ENCODE data around the gene VIPAS39. TPM values are rescaled to one million over a fixed set of nuclear protein-coding genes. Genes with fewer than 3 reads are reported as not detected.
A peak's percentile ranks its signal among the peaks of the same experiment; 100 is the strongest.

Gene VIPAS39
- total RNA-seq, 1 experiment from 2014 or later, result 30.2 TPM

DNA sequence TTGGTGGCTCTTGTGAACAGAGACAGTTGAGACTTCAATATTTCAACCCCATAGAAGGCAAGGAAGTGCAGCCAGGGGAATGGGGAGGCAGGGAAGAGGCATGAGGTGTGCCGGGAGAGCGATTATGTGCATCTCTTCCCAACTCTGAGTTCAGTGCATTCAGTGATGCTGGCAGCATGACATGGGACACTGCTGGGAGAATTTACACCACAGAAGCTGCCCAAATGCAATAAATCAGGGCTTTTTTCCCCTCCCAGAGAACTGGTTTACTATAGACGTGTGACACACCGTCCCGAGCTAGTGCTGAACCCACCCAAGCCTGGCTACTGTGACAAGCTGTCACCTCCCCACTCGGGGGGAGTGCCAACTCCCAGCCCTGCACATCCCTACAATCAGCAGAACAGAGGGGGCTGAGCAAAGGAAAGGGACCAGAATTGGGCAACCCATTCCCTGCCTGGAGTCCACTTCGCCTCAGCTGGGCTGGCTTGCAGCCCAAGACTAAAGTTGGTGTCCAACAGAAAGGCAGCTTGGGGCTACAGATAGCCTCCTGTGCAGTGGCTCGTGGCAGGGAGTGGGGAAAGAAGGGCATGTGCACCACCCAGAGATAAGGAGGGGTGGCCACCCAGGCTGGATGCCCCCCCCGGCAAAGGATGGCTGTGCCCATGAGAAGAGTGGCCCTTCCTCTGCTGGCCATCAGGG is 17.2 kb upstream of the VIPAS39 start:
- in situ Hi-C loops (cut with HindIII; ENCODE audit: low sequenced_read_pairs), result no loop called here
- no peak for DNase-seq (ENCODE audit: low spot score)

DNA sequence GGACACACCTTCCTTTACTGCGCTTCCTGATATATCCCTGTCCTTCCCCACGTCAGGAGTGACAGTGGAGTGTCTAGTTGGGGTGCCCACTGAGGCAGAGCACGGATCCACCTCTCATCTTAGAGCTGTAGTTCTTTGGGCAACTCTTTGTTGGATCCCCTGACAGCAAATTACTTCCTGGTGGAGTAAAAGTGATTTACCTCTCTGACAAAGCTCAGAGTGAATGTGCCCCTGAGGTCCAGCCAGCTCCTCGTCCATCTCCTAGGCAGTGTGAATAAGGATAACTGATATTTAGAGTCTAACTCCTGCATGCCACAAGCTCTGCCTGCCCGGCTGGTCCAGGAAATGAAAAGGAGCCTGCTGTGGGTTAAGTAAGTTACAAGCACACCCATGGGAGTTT is 16.5 kb upstream of the VIPAS39 start:
- no peak for DNase-seq (ENCODE audit: low spot score)
- in situ Hi-C loops (cut with HindIII; ENCODE audit: low sequenced_read_pairs), result no loop called here

DNA sequence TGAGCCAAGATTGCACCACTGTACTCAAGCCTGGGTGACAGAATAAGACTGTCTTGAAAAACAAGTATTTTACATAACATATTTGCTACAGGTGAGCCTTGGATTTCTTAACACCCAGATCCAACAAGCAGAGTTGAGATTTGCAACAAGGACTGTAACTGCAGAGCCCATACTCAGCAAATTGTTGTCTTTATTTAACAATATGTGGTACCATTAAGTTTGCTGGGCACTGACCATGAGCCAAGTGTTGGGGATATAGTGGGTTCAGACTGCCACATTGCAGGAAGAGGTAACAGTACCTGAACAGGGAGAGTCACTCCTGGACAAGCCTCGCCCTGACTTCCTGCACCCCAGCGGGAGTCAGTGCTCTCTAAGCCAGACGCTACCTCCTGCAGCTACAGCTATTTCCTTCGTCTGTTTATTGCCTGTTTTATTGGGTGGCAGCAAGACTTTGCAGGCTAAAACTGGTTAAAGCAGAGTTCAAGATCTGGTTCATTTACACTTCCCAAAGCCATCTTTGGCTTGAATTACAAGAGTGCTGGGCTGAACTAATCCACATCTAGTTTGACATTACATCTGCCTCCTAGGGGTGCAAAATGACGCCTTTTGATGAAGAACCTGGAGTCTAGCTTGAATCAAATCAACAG is 12.9 kb upstream of the VIPAS39 start:
- no peak for DNase-seq (ENCODE audit: low spot score)
- in situ Hi-C loops (cut with HindIII; ENCODE audit: low sequenced_read_pairs), result no loop called here

DNA sequence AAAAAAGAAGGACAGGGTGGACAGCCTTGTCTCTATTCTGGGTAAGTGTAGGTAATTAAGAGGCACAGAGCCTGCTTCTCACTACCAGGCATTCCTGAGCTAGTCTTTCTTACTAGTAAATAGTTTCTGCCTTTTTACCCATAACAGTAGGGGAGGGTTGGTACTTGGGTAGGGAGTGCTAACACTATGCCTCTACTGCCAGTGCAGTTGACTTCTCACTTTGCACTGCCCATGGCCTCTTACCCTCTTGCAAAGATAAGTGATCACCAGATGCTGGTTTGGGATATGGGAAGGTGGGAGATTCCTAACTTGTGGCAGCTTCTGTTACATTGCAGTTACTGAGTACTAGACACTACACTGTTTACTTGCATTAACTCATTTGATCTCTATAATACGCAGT is 12.1 kb upstream of the VIPAS39 start:
- in situ Hi-C loops (cut with HindIII; ENCODE audit: low sequenced_read_pairs), result no loop called here
- DNase-seq (ENCODE audit: low spot score), result no peak

GRCh38 chr14:77469067-77469505 is 11.7 kb upstream of the VIPAS39 start:
- in situ Hi-C loops (cut with HindIII; ENCODE audit: low sequenced_read_pairs), result no loop called here
- DNase-seq (ENCODE audit: low spot score), result no peak

- in situ Hi-C loops (cut with HindIII; ENCODE audit: low sequenced_read_pairs), result no loop called here
- DNase-seq (ENCODE audit: low spot score), result no peak
These were observed 10.4 kb upstream of the VIPAS39 start for GRCh38 chr14:77467801-77468200.

DNA sequence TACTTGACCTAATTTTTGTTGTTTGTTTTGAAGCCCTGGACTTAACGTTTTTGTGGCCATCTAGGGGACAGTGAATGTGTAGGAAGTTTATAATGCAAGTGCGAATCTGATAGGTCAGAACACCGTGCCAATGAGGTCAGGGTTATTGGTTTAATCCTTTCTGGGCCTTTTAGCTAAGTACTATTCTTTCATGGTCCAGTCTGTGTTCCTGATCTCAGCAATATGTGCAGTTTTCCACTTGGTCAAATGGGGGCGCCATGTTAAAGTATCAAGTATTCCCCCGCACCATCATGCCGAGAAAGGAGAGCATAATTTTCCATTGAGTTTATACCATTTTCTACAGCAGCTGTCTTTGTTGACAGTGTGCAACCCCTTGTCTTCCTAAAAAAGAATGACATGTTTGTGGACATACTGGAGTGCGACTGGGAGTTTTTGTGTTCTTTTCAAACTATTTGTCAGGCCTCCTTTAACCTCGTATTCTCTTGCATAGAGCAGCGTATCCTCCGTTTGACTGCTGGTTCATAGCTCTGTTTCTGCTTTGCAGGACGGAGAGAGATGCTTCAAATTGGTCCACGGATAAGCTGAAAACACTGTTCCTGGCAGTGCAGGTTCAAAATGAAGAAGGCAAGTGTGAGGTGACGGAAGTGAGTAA is 1.8 kb upstream of the VIPAS39 start:
- DNase-seq (ENCODE audit: low spot score), result peak; percentile 47
- in situ Hi-C loops (cut with HindIII; ENCODE audit: low sequenced_read_pairs), result loop anchor here (5.0 kb wide), 1 partner anchor 107 kb away; no protein-coding TSS in a partner anchor

DNA sequence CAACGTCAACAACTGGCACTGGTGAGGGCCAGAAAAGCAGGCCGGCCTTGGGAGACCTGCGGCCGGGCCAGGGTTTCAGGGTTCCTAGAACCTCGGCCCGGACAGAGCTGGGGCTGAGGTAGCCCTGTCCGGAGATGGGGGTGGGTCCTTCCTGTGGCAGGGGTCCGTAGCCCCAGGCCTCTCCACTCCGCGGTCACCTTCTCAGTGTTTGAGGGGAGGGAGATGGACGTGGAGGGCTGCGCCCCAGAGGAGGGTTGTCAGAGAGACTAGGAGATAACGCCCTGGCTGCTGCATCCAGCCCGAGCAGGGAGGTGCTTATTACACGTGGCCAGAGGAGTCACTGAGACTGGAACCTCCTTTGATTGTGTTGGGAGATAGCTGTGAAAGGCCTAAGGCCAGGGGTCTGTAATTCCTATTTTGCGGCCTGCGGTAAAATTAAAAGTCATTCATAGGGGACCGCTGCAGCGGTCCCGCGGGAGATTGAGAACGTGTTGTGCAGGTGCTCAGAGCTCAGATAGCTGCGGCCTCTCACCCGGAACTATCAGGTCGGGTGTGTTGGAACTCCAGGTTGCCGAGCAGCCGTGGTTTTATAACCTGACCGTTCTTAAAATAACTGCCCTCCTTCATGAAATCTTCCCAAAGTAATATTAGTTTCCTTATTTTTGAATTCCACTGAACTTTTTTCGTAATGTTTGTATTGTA is 999 bp upstream of the VIPAS39 start:
- peak; percentile 37 for DNase-seq (ENCODE audit: low spot score)
- in situ Hi-C loops (cut with HindIII; ENCODE audit: low sequenced_read_pairs), result loop anchor here (5.0 kb wide), 1 partner anchor 106 kb away; no protein-coding TSS in a partner anchor

DNA sequence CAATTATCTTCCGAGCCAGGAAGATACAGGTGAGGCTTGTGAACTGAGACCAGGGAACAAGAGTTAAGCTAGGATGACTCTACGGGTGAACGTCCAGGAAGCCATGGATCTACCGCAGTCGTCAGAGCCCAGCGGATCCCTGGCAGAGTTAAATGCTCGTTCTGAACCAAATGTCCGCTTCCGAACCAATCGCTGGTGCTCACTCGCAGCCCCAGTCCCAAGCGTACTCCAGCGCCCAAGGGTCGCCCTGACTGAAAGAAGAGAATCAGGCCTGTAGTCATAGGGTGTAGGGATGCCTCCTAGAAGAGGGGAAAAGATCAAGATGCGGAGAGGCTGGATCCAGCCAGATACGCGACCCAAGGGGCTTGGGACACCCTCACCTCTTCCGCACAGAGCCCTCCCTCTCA is 283 bp downstream of the VIPAS39 start:
- in situ Hi-C loops (cut with HindIII; ENCODE audit: low sequenced_read_pairs), result loop anchor here (5.0 kb wide), 1 partner anchor 105 kb away; no protein-coding TSS in a partner anchor
- DNase-seq (ENCODE audit: low spot score), result no peak

DNA sequence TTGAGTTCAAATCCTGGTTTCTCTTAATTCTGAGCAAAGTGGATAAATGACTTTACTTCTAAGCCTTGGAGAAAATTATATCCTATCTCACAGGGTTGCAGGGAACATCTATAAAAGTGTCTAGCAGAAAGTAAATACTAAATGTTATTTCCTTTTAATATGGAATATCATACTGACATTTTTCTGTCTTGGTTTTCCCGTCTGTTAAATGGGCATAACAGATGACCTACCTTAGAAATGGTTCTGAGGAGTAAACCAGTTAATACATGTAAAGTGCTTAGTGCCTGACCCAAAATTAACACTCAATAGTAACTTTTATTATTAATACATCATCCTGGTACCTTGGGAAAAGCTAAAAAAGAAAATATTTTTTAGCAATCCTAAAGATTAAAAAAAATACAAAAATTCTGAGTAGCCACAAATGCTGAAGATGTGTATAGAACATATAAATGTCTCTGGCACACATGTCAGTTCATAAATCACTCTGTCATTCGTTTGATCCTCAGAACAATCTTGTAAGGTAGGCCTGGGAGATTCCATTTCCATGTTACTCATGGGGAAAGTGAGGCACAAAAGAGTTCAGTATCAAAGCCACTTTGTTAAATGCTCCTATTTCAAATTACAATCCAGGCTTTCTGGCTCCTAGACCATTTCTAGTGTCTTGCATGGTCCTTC is 1.3 kb downstream of the VIPAS39 start:
- in situ Hi-C loops (cut with HindIII; ENCODE audit: low sequenced_read_pairs), result loop anchor here (5.0 kb wide), 1 partner anchor 104 kb away; no protein-coding TSS in a partner anchor
- DNase-seq (ENCODE audit: low spot score), result no peak

DNA sequence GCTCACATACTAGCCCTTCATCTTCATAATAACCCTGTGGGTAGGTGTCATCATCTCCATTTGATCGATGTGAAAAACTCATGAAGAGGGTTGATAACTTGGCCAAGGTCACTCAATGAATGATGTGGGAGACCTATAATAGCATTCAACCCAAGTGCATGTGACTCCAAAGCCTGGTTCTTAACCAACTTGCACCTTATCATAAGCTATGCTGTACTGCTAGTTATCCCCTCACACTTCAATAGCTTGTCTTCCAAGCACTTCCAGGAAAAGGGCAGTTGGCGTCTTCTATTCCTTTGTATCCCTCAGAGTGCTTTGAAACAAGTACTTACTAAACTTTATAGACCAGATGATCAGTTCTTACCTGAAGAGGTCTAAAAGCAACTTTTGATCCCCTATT is 15.2 kb downstream of the VIPAS39 start:
- no peak for DNase-seq (ENCODE audit: low spot score)
- in situ Hi-C loops (cut with HindIII; ENCODE audit: low sequenced_read_pairs), result no loop called here

DNA sequence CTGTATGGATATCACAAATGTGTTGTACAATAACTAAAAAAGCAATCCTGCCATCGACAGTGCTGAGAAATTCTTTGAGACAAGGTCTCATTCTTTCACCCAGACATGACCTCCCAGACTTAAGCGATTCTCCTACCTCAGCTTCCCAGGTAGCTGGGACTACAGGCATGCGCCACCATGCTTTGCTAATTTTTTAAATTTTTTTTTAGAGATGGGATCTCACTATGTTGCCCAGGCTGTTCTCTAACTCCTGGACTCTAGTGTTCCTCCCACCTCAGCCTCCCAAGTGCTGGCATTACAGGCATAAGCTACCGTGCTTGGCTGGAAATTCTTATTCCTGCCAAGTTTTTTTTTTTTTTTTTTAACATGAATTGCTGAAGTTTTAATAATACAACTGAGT is 17.5 kb downstream of the VIPAS39 start:
- no peak for DNase-seq (ENCODE audit: low spot score)
- in situ Hi-C loops (cut with HindIII; ENCODE audit: low sequenced_read_pairs), result no loop called here

GRCh38 chr14:77438596-77438995 is 18.8 kb downstream of the VIPAS39 start:
- in situ Hi-C loops (cut with HindIII; ENCODE audit: low sequenced_read_pairs), result no loop called here
- DNase-seq (ENCODE audit: low spot score), result no peak

- in situ Hi-C loops (cut with HindIII; ENCODE audit: low sequenced_read_pairs), result no loop called here
- no peak for DNase-seq (ENCODE audit: low spot score)
These were observed 21.4 kb downstream of the VIPAS39 start for GRCh38 chr14:77436042-77436441.

DNA sequence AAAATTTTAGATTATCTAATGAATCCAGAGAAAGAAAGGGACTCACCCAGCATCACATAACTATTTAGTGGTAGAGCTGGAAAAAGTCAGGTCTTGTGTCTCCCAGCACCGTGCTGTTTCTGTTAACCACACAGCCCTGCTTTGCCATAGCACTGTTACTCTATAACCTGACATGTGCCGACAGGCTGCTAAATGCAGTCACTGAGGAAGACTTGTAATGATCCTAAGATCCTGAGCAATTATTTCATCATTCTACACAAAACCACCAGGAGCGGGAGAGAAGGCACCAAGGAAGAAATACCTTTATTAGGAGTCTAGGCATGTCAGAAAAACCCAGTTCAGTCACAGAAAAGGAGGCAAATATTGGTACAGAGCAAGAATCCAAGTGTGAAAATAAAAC is 31.0 kb downstream of the VIPAS39 start:
- in situ Hi-C loops (cut with HindIII; ENCODE audit: low sequenced_read_pairs), result no loop called here
- DNase-seq (ENCODE audit: low spot score), result no peak

DNA sequence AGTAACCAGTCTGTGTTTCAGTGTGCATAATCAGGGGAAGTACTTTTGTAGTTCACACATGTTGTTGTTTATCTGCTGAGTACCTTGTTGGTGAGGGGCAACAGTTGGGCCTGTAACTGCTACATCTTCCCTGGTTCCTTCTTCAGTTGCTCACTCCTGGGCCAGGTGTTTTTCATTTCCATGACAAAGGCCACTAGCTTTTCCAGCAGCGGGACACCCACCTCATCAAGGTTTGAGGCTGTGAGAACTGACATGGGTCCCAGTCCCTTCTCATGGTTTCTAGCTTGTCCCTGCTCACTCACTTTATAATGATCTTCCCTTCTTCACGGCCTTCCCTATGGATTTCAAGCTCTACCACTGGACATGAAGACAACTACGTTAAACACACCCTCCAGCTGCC is 32.5 kb downstream of the VIPAS39 start:
- in situ Hi-C loops (cut with HindIII; ENCODE audit: low sequenced_read_pairs), result no loop called here
- no peak for DNase-seq (ENCODE audit: low spot score)

DNA sequence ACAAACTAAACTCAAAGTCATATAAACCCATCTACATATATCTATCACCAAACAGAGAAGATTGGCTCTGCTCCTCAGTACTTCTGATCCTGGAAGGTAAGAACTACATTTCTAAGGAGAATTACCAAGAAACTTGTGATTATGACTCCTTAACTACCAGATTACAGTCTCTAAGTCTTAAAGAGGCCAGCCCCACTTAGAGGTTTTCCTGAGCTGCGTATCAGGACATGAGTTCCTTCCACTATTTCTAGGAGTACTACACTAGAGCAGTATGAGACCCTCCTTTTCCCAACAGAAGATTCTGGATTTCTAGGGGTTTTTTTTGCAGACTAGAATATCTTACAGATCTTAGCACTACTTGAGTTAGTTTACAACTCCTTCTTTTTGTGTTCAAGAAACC is 34.0 kb downstream of the VIPAS39 start, which contains the start of gene NOXRED1:
NOXRED1 (minus strand) TSS at position 101 of the 400 bp plus-strand sequence. CDS start 634 bp downstream, outside the sequence.
- no peak for DNase-seq (ENCODE audit: low spot score)
- in situ Hi-C loops (cut with HindIII; ENCODE audit: low sequenced_read_pairs), result no loop called here

DNA sequence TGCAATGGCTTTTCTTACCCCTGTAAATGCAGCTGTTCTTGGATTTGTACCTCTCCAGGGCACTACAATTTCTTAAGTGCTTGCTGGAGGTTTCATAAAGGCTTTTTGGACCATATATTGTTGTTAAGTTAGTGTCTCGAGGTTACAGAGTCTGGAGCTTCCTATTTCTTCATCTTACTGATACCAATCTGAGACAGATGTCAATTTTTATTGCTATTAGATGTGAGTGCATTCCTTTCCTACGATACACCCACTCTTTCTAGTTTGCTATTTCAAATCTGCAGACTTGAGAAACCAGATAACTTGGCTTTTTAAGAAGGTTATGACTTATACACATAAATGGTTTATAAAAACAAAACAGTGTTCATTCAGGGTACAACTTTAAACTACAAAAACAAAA is 36.2 kb downstream of the VIPAS39 start:
- in situ Hi-C loops (cut with HindIII; ENCODE audit: low sequenced_read_pairs), result no loop called here
- DNase-seq (ENCODE audit: low spot score), result no peak

DNA sequence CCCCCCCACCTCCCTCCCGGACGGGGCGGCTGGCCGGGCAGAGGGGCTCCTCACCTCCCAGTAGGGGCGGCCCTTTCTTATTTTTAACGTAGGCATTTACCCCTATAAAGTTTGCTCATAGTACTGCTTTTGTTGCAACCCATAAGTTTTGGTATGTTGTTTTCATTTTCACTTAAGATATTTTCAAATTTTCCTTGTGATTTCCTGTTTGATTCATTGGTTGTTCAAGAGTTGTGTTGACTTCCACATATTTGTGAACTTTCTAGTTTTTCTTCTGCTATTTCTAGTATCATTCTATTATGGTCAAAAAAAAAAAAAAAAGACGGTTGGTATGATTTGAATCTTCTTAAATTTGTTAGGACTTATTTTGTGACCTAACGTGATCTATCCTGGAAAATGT is 40.6 kb downstream of the VIPAS39 start:
- no peak for DNase-seq (ENCODE audit: low spot score)
- in situ Hi-C loops (cut with HindIII; ENCODE audit: low sequenced_read_pairs), result no loop called here

Measured in G401 (cell line).